Breast epithelium (tissue), 3 donors: Measurements from ENCODE around the gene YBX1.

ENCODE experiments used
- CTCF ChIP-seq, 3 donors: fragments of 450-650 bp; IDR thresholded peaks; one replicate each; pipeline ENCODE4 v1.5.1; 2016 to 2017; ENCODE audit warnings: antibody characterized with exemption in 3 of 3, mild to moderate bottlenecking in 3 of 3, moderate library complexity in 3 of 3
- POLR2A ChIP-seq: fragments of 450-650 bp; IDR thresholded peaks from one replicate; pipeline ENCODE4 v1.6.1; 2016; ENCODE audit warnings: antibody characterized with exemption, mild to moderate bottlenecking, moderate library complexity
- POLR2AphosphoS5 ChIP-seq, 3 donors: sonication (generic); formaldehyde crosslinking; IDR thresholded peaks; one replicate each; pipeline ENCODE4 v1.6.1; 2017; ENCODE audit warnings: antibody characterized with exemption in 3 of 3

GRCh38 chr1:42735477-42736105 lies 53.4 kb downstream of the YBX1 start:
- TF ChIP-seq POLR2A = no peak
- no peak for TF ChIP-seq CTCF (IDR thresholded peaks at IDR 0.05)
- no peak for TF ChIP-seq POLR2AphosphoS5 (IDR thresholded peaks at IDR 0.05)
